Measurements from ENCODE around the gene ZNF432. TPM values are rescaled to one million over a fixed set of nuclear protein-coding genes. Genes with fewer than 3 reads are reported as not detected.

Gene ZNF432
- total and polyA plus RNA-seq, 2 experiments from 2014 or later = 3.3 to 13.2 TPM

- TF ChIP-seq, protein P1, sequence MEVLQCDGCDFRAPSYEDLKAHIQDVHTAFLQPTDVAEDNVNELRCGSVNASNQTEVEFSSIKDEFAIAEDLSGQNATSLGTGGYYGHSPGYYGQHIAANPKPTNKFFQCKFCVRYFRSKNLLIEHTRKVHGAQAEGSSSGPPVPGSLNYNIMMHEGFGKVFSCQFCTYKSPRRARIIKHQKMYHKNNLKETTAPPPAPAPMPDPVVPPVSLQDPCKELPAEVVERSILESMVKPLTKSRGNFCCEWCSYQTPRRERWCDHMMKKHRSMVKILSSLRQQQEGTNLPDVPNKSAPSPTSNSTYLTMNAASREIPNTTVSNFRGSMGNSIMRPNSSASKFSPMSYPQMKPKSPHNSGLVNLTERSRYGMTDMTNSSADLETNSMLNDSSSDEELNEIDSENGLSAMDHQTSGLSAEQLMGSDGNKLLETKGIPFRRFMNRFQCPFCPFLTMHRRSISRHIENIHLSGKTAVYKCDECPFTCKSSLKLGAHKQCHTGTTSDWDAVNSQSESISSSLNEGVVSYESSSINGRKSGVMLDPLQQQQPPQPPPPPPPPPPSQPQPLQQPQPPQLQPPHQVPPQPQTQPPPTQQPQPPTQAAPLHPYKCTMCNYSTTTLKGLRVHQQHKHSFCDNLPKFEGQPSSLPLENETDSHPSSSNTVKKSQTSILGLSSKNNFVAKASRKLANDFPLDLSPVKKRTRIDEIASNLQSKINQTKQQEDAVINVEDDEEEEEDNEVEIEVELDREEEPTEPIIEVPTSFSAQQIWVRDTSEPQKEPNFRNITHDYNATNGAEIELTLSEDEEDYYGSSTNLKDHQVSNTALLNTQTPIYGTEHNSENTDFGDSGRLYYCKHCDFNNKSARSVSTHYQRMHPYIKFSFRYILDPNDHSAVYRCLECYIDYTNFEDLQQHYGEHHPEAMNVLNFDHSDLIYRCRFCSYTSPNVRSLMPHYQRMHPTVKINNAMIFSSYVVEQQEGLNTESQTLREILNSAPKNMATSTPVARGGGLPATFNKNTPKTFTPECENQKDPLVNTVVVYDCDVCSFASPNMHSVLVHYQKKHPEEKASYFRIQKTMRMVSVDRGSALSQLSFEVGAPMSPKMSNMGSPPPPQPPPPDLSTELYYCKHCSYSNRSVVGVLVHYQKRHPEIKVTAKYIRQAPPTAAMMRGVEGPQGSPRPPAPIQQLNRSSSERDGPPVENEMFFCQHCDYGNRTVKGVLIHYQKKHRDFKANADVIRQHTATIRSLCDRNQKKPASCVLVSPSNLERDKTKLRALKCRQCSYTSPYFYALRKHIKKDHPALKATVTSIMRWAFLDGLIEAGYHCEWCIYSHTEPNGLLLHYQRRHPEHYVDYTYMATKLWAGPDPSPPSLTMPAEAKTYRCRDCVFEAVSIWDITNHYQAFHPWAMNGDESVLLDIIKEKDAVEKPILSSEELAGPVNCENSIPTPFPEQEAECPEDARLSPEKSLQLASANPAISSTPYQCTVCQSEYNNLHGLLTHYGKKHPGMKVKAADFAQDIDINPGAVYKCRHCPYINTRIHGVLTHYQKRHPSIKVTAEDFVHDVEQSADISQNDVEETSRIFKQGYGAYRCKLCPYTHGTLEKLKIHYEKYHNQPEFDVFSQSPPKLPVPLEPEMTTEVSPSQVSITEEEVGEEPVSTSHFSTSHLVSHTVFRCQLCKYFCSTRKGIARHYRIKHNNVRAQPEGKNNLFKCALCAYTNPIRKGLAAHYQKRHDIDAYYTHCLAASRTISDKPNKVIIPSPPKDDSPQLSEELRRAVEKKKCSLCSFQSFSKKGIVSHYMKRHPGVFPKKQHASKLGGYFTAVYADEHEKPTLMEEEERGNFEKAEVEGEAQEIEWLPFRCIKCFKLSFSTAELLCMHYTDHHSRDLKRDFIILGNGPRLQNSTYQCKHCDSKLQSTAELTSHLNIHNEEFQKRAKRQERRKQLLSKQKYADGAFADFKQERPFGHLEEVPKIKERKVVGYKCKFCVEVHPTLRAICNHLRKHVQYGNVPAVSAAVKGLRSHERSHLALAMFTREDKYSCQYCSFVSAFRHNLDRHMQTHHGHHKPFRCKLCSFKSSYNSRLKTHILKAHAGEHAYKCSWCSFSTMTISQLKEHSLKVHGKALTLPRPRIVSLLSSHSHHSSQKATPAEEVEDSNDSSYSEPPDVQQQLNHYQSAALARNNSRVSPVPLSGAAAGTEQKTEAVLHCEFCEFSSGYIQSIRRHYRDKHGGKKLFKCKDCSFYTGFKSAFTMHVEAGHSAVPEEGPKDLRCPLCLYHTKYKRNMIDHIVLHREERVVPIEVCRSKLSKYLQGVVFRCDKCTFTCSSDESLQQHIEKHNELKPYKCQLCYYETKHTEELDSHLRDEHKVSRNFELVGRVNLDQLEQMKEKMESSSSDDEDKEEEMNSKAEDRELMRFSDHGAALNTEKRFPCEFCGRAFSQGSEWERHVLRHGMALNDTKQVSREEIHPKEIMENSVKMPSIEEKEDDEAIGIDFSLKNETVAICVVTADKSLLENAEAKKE (CRISPR knock-in tag; IDR thresholded peaks at IDR 0.05) = no peak
- TF ChIP-seq CTCF (conservative IDR thresholded peaks at IDR 0.05; ENCODE audit: low read depth in 2 of 2) = no peak
These were observed 41.2 kb downstream of the ZNF432 start (continued) for GRCh38 chr19:52007451-52007805.

GRCh38 chr19:51994048-51994644 is 54.5 kb downstream of the ZNF432 start:
- DNase-seq (ENCODE audit: low spot score) (no peak), ATAC-seq (no peak)
- Mint-ChIP-seq H3K36me3 (ENCODE audit: low read depth) (peaks cover 91% of the 10 kb centered on the region), H3K27ac (no peak overlapping the region), H3K27me3 (ENCODE audit: insufficient read depth, low read depth, poor library complexity) (peaks cover 1% of the 10 kb centered on the region), H3K4me3 (no peak overlapping the region), H3K4me1 (no peaks in the 10 kb centered on the region), H3K9me3 (peaks cover 95% of the 10 kb centered on the region)
- Histone ChIP-seq H2AFZ (no peak overlapping the region), H3K36me3 (ENCODE audit: insufficient read depth) (peaks cover 66% of the 10 kb centered on the region), H3K4me3 (no peak overlapping the region; the same call in 1 of the 2 replicates), H3K27me3 (ENCODE audit: insufficient read depth) (no peaks in the 10 kb centered on the region), H3K4me1 (ENCODE audit: insufficient read depth) (no peaks in the 10 kb centered on the region), H4K20me1 (replicated peaks; ENCODE audit: insufficient read depth) (no peaks in the 10 kb centered on the region), H3K79me2 (replicated peaks; ENCODE audit: insufficient read depth) (no peaks in the 10 kb centered on the region), H3K4me2 (no peak overlapping the region), H3F3A (replicated peaks; ENCODE audit: low read depth) (no peaks in the 10 kb centered on the region), H3K9me2 (ENCODE audit: insufficient read depth) (no peaks in the 10 kb centered on the region), H3K27ac (ENCODE audit: low read depth) (no peak overlapping the region)
- TF ChIP-seq ZNF114 (CRISPR knock-in tag; IDR thresholded peaks at IDR 0.05) (no peak), CTCF (conservative IDR thresholded peaks at IDR 0.05; ENCODE audit: low read depth in 2 of 2) (no peak), POLR2AphosphoS5 (IDR thresholded peaks at IDR 0.05; ENCODE audit: low read depth) (no peak)
- TF ChIP-seq, protein P1 (CRISPR knock-in tag; IDR thresholded peaks at IDR 0.05) = no peak

Measured in GM23338 (cell line).